ENCODE results near the gene NUP93.

DNA sequence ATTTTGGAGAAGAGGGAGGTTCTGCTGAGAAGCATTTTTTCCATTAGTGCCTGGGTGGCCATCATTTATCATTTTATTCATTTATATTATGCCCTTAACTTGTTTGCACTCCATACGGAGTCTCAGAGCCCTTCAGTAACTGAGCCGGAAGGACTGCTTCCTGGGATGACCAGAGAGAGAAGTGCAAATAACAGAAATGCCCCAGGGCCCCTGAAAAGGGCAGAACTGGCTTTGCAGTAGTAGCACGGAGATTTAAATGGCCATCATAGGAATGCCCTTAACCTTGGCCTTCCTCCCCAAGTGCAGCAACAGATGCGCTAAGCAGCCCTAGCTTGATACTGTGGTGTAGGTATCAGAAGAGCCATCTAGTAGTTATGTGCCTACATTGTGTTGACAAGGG lies 58.5 kb downstream of the NUP93 start:
- TF ChIP-seq, protein P1, sequence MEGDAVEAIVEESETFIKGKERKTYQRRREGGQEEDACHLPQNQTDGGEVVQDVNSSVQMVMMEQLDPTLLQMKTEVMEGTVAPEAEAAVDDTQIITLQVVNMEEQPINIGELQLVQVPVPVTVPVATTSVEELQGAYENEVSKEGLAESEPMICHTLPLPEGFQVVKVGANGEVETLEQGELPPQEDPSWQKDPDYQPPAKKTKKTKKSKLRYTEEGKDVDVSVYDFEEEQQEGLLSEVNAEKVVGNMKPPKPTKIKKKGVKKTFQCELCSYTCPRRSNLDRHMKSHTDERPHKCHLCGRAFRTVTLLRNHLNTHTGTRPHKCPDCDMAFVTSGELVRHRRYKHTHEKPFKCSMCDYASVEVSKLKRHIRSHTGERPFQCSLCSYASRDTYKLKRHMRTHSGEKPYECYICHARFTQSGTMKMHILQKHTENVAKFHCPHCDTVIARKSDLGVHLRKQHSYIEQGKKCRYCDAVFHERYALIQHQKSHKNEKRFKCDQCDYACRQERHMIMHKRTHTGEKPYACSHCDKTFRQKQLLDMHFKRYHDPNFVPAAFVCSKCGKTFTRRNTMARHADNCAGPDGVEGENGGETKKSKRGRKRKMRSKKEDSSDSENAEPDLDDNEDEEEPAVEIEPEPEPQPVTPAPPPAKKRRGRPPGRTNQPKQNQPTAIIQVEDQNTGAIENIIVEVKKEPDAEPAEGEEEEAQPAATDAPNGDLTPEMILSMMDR (IDR thresholded peaks at IDR 0.05), result no peak
- no peak for TF ChIP-seq POLR2A (IDR thresholded peaks at IDR 0.05)

All from prostate gland (tissue), 2 donors.